AG20443 (cell line): ENCODE results near the gene PSME1.
A peak's percentile ranks its signal among the peaks of the same experiment; 100 is the strongest.
"Not testable (repeated sequence)": the region's sequence is repeated elsewhere in the genome, so short reads cannot be mapped to it uniquely, and the experiment has no call there.

Source experiments
- DNase-seq: peaks from one replicate; pipeline ENCODE4 v3.0.0; 2012; ENCODE audit warnings: low spot score, mixed read lengths

Gene PSME1

GRCh38 chr14:24105609-24106239, 30.3 kb upstream of the PSME1 start:
- not testable (repeated sequence) for DNase-seq

GRCh38 chr14:24106672-24107271, 29.2 kb upstream of the PSME1 start:
- no peak for DNase-seq

DNA sequence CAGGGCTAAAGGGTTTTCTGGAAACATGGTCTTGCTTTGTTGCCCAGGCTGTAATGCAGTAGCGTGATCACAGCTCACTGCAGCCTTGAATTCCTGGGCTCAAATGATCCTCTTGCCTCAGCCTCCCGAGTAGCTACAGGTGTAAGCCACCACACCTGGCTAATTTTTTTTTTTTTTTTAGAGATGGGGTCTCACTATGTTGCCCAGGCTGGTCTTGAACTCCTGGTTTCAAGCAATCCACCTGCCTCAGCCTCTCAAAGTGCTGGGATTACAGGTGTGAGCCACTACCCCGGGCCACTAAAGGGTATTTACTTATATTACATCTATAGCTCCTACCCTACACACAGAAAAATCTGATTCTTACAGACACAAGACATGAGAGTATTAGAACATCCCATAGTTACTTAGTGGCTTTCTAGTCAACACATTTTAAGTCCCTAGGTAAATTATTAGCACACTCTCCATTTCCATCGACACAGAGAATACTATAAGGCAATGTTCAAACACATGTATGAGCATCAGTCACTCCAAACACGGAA, 27.6 kb upstream of the PSME1 start:
- no peak for DNase-seq

DNA sequence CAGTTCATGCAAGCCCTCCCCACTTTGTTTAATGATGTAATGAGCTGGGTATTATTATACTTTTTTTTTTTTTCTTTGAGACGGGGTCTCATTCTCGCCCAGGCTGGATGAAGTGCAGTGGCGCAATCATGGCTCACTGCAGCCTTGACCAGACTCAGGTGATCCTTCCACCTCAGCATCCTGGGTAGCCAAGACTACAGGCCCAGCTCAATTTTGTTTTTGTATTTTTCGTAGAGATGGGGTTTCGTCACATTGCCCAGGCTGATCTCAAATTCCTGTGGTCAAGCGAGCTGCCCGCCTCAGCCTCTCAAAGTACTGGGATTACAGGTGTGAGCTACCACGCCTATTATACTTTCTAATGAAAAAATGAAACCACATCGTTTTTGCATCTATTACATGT, 25.9 kb upstream of the PSME1 start:
- no peak for DNase-seq

DNA sequence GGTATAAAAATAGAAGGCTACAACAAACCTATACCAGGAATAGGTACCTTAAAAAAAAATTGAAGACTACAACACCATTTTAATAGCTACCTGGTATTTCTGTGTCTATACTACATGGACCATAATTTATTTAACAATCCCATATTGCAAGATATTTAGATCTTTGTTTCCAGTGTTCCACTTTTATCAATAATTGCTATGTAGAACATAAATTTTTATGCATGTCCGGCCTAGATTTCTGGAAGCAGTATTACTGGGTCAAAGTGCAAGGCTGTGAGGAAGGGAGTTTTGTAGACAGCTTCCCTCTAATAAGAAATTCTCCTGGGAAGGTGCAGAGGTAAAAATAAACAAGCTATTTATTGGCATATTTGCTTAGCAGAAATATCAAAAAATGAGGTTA, 25.5 kb upstream of the PSME1 start:
- no peak for DNase-seq

- DNase-seq = no peak
Measured at GRCh38 chr14:24113379-24113800, 22.6 kb upstream of the PSME1 start.

DNA sequence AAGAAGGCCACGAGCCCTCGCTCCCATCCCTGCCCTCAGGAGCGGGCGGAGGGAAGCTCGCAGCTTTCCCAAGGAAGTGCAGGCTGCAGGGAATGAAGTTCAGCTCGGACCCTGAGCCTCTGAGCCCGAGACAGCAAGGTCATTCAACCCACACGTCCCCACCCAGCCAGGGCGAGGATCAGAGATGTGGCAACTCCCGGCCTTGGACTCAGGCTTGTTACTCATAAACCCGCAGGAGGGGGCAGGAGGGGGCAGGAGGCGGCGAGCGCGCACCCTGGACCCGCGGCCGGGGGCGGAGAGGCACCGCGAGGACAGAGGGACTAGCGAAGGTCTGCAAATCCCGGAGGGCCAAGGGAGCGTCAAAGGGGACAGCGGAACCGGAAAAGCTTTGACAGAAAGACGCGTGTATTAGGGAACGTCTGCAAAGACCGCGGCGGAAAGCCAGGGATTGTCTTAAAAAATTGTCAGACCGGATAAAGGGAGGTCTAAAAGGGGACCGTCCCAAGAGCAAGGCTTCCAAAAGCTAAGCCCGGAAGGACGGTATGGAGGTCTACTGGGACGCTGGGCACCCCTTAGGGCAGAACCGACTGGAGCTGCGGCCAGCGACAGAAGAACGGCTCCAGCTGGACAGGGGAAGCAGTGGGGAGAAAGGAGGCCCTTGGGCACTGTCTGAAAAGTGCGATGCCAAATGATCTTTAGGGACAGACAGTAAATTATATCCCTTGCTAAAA, 22.0 kb upstream of the PSME1 start:
- DNase-seq = peak; percentile 87

DNA sequence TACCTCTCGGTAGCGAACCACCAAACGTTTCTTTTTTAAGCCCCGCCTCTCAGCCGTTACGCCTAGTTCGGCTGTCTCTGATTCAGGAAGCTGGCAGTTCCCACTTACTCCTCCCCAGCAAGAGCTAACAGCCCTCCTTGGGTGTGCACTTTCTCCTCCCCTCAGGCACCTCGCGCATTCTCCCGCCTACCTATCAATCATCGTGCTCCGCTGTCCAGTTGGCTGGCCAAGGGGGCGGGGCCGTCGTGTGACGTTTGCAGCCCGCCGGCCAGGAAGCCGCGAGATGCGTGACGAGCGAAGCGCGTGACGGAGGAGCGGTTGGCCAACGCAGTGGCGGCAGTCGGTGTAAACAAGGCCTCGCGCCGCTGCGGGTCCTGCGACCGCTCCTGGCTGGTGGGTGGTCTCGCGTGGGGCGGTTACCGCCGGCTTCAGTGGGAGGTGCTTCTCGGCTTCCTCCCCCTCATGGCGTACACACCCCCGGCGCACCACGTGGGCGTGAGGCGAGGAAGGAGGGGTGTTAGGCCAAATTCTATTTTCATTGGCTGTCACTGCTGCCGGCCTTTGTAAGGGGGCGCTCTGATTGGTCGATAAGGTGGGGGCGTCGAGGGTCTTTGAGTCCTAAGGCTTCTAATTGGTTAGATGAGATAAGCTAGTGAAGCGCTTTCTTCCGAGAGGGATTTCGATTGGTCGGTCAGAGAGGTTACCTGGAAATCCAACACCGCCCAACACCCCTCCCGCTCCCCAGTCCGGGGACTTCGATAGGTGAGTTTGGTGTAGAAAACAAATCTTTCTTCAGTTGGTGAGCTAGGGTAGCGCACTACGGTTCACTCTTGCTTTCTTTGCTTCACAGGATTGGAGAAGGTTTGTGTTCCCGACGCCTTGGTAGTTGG, 21.2 kb upstream of the PSME1 start, which contains the start of the genes DCAF11 and NRL:
DCAF11 (plus strand) TSS at position 246 of the 890 bp plus-strand sequence. CDS start 818 bp downstream, outside the sequence.
NRL (minus strand) TSS at position 418 of the 890 bp plus-strand sequence. CDS start 32,101 bp downstream, outside the sequence.
- DNase-seq = peak; percentile 98

DNA sequence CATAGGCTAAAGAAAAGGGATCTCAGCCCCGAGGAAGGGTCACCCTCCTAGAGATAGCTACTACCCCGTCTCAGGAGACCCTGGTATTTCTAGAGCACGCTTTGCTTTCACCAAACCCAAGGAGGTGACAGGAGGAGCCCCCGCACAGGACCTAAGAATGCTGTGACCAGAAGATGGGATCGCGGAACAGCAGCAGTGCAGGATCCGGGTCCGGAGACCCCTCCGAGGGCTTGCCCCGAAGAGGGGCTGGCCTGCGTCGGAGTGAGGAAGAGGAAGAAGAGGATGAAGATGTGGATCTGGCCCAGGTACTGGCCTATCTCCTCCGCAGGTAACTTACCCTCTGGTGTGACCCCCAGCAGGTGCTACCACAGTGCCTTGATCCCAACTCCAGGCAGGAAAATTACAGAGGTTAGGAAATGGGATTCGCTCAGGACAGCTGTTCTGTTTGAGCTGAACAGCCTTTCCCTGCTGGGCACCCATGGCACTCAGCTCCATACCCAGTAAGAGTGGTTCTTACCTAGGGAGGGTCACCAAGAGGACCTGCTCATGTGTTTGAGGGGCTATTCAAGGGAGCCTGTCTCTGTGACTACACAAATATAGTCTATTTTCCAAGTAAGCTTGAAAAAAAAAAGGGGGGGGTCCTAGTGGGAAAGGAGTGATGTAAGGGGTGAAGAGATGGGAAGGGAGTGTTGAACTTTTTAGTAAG, 20.4 kb upstream of the PSME1 start:
- no peak for DNase-seq

- DNase-seq = no peak
Measured at GRCh38 chr14:24116128-24116814, 19.7 kb upstream of the PSME1 start.

DNA sequence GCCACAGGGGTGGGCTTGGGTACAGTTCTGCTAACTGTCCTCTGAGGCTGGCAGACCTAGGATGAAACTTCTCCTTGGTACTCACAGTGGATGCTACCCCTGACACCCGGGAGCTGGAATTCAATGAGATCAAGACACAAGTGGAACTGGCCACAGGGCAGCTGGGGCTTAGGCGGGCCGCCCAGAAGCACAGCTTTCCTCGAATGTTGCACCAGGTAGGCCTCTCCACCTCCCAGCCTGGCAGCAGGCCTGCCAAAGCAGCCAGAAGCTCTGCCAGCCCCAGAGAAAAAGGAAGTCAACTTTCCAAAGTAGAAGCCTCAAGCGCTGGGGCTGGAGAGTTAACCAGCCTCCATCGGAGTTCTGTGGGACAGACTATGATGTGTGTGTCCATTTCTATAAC, 18.8 kb upstream of the PSME1 start:
- DNase-seq = no peak

DNA sequence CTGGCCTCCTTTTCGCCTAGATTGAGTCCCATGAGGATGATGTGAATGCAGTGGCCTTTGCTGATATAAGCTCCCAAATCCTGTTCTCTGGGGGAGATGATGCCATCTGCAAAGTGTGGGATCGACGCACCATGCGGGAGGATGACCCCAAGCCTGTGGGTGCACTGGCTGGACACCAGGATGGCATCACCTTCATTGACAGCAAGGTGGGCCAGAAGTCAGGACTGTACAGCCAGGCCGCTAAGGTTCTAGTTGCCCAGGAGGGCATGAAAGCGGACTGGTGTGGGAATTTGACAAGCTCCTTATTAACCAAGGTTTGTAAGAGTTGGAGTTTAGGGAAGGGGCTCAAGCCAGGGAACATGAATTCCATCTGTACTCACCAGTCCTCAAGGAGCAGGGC, 16.3 kb upstream of the PSME1 start:
- DNase-seq = no peak

DNA sequence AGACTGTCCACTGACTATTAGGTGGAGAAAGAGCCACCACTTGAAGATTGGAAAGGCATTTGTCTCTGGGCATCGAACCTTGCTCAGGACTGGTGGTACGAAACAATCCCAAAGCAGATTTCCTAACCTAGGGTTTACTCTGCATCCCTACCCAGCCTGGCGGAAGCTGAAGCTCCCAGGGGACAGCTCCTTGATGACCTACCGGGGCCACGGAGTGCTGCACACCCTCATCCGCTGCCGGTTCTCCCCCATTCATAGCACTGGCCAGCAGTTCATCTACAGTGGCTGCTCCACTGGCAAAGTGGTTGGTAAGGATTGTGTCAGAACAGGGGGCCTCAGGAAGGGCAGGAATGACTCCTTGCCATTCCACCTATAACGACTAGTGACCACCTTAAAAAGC, 14.8 kb upstream of the PSME1 start:
- DNase-seq = no peak

DNA sequence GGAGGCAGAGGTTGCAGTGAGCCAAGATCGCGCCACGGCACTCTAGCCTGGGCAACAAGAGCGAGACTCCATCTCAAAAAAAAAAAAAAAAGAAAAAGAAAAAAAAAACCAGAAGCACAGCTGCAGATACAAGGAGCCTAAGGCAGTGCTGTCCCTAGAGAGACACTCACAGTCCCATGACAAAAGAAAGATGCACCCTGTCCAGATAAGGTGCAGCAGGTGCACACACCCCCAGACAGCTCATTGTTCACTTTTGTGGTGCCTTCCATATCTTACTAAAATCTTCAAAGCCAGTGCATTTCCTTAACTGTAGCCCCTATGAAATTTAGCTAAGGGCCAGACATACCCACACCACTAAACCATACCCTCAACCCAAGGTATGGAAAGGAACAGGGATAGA, 13.6 kb upstream of the PSME1 start:
- no peak for DNase-seq

GRCh38 chr14:24122898-24123297, 13.1 kb upstream of the PSME1 start:
- DNase-seq = no peak

GRCh38 chr14:24123424-24124417, 12.3 kb upstream of the PSME1 start:
- no peak for DNase-seq

GRCh38 chr14:24126939-24127338, 9.1 kb upstream of the PSME1 start:
- no peak for DNase-seq

GRCh38 chr14:24127673-24128072, 8.3 kb upstream of the PSME1 start:
- DNase-seq = no peak

- no peak for DNase-seq
Measured at GRCh38 chr14:24129410-24129998, 6.5 kb upstream of the PSME1 start.
